Cardiac septum (tissue), 1 donor: Measurements from ENCODE around the gene TBL2. TPM values are rescaled to one million over a fixed set of nuclear protein-coding genes. Genes with fewer than 3 reads are reported as not detected.
A peak's percentile ranks its signal among the peaks of the same experiment; 100 is the strongest.
"Not testable (repeated sequence)": the region's sequence is repeated elsewhere in the genome, so short reads cannot be mapped to it uniquely, and the experiment has no call there.

Experiments
- DNase-seq: peaks from one replicate; pipeline ENCODE4 v3.0.0-alpha.2; 2020; ENCODE audit warnings: low spot score
- intact Hi-C: fragments of 100-400 bp; cut with DNase I; formaldehyde crosslinking; loops from one replicate; pipeline ENCODE4 v1.14.0; 2022
- total RNA-seq: library from RNA; stranded (reverse); fragmentation: NEBNext Ultra II Directional; extraction: Animal tissue kit (Norgen Biotek cat#: 25700); gene quantifications from one replicate; pipeline ENCODE4 v1.2.1, GENCODE V29; 2021
- donor health status: DM: no; HTN: no; CAD: no.

TBL2 gene
- total RNA-seq, 1 donor from 2014 or later, result 13.6 TPM

GRCh38 chr7:73573276-73573675 is 5.1 kb downstream of the TBL2 start:
- peak; percentile 36 for DNase-seq
- intact Hi-C loops, result no loop called here

GRCh38 chr7:73572767-73573186 is 5.6 kb downstream of the TBL2 start:
- intact Hi-C loops, result no loop called here
- DNase-seq, result peak; percentile 70

GRCh38 chr7:73570977-73571376 is 7.4 kb downstream of the TBL2 start:
- intact Hi-C loops, result no loop called here
- DNase-seq, result peak; percentile 49

GRCh38 chr7:73570521-73570920 is 7.9 kb downstream of the TBL2 start:
- intact Hi-C loops, result no loop called here
- no peak for DNase-seq

GRCh38 chr7:73569042-73569608 is 9.3 kb downstream of the TBL2 start:
- no peak for DNase-seq
- intact Hi-C loops, result no loop called here

- intact Hi-C loops, result no loop called here
- DNase-seq, result no peak
Measured at GRCh38 chr7:73567846-73568685, 10.3 kb downstream of the TBL2 start.

DNA sequence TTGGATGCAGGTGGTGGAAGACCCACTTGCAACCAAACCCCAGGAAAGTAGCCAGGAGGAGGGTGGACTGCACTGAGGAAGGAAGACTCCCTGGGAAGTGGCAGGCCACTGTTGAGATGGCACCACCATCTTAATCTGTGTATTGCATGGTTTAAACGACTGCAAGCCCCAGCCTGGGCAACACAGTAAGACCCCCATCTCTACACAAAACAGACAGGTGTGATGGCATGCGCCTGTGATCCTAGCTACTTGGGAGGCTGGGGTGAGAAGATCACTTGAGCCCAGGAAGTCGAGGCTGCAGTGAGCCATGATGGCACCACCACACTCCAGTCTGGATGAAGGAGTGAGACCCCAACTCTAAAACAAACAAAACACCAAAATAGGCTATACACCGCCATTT is 11.2 kb downstream of the TBL2 start:
- intact Hi-C loops, result no loop called here

DNA sequence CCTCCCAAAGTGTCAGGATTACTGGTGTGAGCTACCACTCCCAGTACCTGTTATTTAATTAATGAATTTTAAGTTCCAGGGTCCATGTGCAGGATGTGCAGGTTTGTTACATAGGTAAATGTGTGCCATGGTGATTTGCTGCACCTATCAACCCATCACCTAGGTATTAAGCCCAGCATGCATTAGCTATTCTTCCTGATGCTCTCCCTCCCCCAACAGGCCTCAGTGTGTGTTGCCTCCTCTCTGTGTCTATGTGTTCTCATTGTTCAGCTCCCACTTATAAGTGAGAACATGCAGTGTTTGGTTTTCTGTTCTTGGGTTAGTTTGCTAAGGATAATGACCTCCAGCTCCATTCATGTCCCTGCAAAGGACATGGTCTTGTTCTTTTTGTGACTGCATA is 11.9 kb downstream of the TBL2 start:
- DNase-seq, intact Hi-C loops: not testable (repeated sequence)

More for the DNA sequence above, 11.2 kb downstream of the TBL2 start:
- no peak for DNase-seq

DNA sequence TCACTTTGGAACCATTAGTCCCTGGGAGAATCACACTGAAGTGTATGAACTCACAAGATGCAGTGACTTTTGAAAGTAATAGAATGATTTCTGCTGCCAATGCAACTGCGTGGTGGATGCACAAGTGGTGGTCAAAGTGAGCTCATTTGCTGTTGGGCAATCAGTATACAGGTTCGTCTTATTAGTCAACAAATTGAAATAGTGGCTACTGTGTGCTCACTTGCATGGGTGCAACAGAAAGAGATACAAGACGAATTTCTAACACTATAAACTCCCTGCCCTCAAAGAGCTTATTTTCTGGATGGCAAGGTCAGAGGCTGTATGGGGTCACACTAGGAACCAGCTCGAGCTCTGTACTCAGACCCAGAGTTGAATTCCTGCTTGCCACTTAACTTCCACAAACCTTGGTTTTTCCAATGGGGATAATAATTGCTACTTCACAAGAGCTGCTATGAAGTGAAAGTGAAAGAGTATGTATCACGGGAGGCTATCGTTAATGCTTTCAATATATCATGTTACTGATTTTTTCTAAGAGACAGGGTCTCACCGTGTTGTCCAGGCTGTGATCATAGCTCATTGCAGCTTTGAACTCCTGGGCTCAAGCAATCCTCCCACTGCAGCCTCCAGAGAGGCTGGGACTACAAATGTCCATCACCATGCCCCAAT is 12.6 kb downstream of the TBL2 start:
- DNase-seq, result no peak
- intact Hi-C loops, result no loop called here

DNA sequence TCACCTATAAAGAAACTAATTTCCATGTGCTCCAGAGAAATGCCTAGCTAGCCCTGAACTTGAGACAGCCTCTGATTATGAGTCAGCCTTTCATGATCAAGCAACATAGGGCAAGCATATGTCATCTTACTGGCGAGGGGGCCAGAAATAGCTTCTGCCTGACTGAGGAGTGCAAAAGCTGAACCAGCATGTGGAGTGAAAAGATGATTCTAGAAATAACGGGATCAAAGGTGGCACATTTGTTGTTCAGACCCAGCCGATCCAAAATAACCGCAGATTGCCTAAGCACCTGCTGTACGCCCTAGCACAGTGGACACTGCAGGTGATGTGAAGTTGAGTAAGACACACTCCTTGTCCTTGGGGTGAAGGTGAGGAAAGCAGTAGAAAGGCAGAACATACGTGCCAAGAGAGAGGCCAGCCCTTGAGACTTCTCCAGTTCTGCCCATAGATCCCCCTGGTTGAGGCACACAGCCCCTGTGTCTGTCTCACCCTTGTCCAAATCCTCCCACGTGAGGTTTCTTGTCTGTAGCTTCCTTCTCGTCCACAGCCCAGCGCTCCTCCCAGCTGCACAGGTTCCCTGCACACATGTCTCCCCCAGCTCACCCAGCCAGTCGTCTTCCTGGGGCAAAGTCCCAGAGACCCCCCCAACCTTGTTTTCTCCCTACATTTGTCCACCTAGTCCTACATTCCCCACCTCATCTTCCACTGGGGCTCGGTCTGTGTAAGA is 18.1 kb downstream of the TBL2 start:
- DNase-seq, result no peak
- intact Hi-C loops, result no loop called here

DNA sequence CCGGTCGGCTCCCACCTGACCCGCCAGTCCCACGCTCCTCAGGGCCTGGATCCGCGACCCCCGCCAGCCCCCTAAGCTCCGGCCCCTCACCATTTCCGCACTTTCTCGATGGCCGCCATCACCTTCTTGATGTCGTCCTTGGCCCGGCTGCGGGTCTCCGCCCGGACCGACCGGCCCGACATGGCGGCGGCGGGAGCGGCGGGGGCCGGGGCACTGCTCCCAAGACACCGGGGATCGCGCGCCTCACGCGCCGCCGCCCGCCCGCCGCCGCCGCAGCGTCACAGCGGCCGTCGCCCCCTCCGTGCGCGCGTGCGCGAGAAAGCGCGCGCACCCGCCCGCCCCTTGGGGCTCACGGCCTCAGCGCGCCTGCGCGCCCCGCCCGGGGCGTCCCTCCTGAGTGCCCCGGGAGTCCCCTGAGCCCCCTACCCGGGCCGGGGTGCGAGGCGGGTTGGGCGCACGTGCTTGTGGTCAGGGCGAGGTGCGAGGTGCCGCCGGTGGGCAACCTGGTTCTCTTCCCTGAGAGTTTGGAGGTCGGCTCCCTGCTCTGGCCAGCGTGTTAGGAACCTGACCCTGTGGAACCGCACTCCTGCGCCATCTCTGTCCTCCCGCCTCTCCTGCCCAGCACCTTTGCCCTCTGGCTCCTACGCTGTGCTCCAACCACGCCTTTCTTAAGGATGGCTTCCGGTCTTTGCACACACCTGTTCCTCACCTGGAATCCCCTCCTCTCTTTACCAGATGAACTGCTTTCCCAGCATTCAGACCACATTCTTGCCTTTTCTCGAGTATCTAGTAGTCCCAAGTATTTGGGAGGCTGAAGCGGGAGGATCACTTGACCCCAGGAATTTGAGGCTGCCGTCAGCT is 20.8 kb downstream of the TBL2 start, which contains the start of gene BCL7B:
Gene BCL7B (minus strand): TSS at position 294 of the 861 bp plus-strand sequence. CDS start 112 bp downstream, at position 182.
- intact Hi-C loops, result loop anchor here (1.0 to 2.0 kb wide), 2 partner anchors 21 to 35 kb away; partner anchors contain the start of genes BAZ1B and TBL2
- DNase-seq, result peak; percentile 83

DNA sequence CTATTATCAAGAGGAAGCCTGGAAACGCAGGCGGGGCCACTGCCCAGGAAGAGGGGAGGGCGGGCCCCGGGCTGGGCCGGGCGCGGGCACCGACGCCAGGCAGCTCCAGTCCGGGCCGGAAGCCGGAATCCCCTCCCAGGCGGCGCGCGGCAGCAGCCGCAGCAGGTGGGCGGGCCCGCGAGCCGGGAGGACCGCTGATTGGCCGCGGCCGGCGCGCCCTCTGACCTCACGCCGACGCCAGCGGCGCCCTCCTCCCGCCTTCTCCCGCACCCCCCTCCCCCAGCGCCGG is 21.3 kb downstream of the TBL2 start:
- intact Hi-C loops, result loop anchor here (1.0 to 2.0 kb wide), 2 partner anchors 21 to 34 kb away; partner anchors contain the start of genes BAZ1B and TBL2
- peak; percentile 96 for DNase-seq

- intact Hi-C loops, result loop anchor here (1.0 to 2.0 kb wide), 2 partner anchors 22 to 34 kb away; partner anchors contain the start of genes BAZ1B and TBL2
- no peak for DNase-seq
Measured at GRCh38 chr7:73556208-73557107, 21.9 kb downstream of the TBL2 start.

GRCh38 chr7:73555411-73555982 is 22.9 kb downstream of the TBL2 start:
- intact Hi-C loops, result no loop called here

GRCh38 chr7:73550093-73550492 is 28.3 kb downstream of the TBL2 start:
- DNase-seq, intact Hi-C loops: not testable (repeated sequence)

More at GRCh38 chr7:73555411-73555982, 22.9 kb downstream of the TBL2 start:
- no peak for DNase-seq

GRCh38 chr7:73549176-73549575 is 29.2 kb downstream of the TBL2 start:
- intact Hi-C loops, result no loop called here
- DNase-seq, result no peak

GRCh38 chr7:73547841-73548240 is 30.5 kb downstream of the TBL2 start:
- no peak for DNase-seq
- intact Hi-C loops, result no loop called here
